CD4-positive, alpha-beta T cell treated with Interleukin-1 beta for 1 hour (primary cell): ENCODE results near the gene XKR7.

Experiments
- DNase-seq, 2 donors: peaks; one replicate each; pipeline ENCODE4 v3.0.0-alpha.2; 2020 to 2022

XKR7 gene

GRCh38 chr20:32019156-32019510, 51.2 kb downstream of the XKR7 start:
- no peak for DNase-seq

GRCh38 chr20:32019563-32020463, 51.9 kb downstream of the XKR7 start:
- DNase-seq, result no peak

- no peak for DNase-seq
Observed at GRCh38 chr20:32021091-32021490, 53.1 kb downstream of the XKR7 start.

GRCh38 chr20:32024683-32025295, 56.8 kb downstream of the XKR7 start:
- no peak for DNase-seq

- DNase-seq, result no peak
Observed at GRCh38 chr20:32027643-32028042, 59.7 kb downstream of the XKR7 start.

- no peak for DNase-seq
Observed at GRCh38 chr20:32028647-32029372, 60.9 kb downstream of the XKR7 start.

- no peak for DNase-seq
Observed at GRCh38 chr20:32029561-32029960, 61.6 kb downstream of the XKR7 start.

- peak; percentile 50 to 52 for DNase-seq
Observed at GRCh38 chr20:32031007-32031958, 63.3 kb downstream of the XKR7 start.

GRCh38 chr20:32033316-32033715, 65.4 kb downstream of the XKR7 start:
- no peak for DNase-seq

GRCh38 chr20:32033721-32034120, 65.8 kb downstream of the XKR7 start:
- DNase-seq, result peak in 1 of 2 donors; percentile 31

GRCh38 chr20:32034581-32035425, 66.9 kb downstream of the XKR7 start:
- peak in 1 of 2 donors; percentile 75 for DNase-seq

- no peak for DNase-seq
Observed at GRCh38 chr20:32035426-32035779, 67.5 kb downstream of the XKR7 start.

GRCh38 chr20:32036252-32036651, 68.3 kb downstream of the XKR7 start:
- DNase-seq, result no peak

- no peak for DNase-seq
Observed at GRCh38 chr20:32036716-32037485, 69.0 kb downstream of the XKR7 start.

GRCh38 chr20:32037929-32038328, 70.0 kb downstream of the XKR7 start:
- DNase-seq, result no peak

- peak in 1 of 2 donors; percentile 77 for DNase-seq
Observed at GRCh38 chr20:32040142-32040953, 72.4 kb downstream of the XKR7 start.

GRCh38 chr20:32045999-32046398, 78.0 kb downstream of the XKR7 start:
- no peak for DNase-seq

- no peak for DNase-seq
Observed at GRCh38 chr20:32050324-32050841, 82.4 kb downstream of the XKR7 start.

GRCh38 chr20:32050851-32051556, 83.1 kb downstream of the XKR7 start:
- DNase-seq, result peak in 1 of 2 donors; percentile 53
